CD1c-positive myeloid dendritic cell (primary cell): ENCODE results near the gene KCTD2.

ENCODE experiments used
- DNase-seq: peaks from one replicate; pipeline ENCODE4 v3.0.0-alpha.2; 2016; ENCODE audit errors: extremely low spot score

Gene KCTD2

DNA sequence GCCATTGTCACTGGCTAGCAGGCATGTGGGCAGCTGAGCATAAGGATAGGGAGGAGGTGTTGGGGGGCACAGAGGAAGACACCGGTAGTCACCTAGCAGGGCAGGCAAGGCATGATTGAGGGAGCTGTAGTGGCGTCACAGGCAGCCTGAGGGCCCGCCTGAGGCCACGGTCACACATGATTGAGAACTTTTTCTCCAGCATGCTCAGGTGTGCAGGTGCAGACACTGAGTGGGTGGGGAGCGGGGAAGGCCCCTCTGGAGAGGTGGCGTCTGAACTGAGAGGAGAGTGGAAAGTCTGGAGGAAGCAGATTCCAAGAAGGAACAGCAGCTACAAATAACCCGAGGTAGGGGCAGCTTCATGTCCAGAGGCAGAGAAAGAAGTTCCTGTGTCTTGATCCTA lies 51.8 kb downstream of the KCTD2 start:
- no peak for DNase-seq

DNA sequence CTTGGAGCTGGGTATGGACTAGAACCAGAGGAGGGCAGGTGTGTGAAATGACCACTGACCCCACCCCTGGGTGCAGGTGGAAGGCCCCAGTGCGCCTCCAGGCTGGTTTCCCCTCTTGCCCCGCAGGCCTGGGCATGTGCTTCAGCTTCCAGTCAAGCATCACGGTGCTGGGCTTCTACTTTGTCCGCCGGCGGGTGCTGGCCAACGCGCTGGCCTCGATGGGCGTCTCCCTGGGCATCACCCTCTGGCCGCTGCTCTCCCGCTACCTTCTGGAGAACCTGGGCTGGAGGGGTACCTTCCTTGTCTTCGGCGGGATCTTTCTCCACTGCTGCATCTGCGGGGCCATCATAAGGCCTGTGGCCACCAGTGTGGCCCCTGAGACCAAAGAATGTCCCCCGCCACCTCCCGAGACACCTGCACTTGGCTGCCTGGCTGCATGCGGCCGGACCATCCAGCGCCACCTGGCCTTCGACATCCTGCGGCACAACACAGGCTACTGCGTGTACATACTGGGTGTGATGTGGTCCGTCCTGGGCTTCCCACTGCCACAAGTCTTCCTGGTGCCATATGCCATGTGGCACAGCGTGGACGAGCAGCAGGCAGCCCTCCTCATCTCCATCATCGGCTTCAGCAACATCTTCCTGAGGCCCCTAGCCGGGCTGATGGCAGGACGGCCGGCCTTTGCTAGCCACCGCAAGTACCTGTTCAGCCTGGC lies 53.0 kb downstream of the KCTD2 start:
- DNase-seq, result no peak

DNA sequence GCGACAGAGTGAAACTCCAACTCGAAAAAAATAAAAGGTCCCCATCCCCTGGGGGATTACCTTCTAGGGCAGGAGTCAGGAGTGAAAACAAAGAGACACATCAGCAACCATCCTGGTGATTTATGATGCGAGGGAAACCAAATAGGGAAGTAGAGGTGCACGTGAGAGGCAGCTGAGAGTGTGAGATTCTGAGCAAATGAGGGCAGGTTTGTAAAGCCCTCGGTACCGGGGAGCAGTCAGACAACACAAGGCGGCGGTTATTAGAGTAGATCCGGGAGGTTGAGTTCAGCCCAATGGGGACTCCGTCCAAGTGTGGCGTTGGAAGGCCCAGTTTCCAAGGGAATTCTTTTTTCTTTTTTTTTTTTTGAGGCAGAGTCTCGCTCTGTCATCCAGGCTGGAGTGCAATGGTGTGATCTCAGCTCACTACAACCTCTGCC lies 55.4 kb downstream of the KCTD2 start:
- DNase-seq, result peak; percentile 74

DNA sequence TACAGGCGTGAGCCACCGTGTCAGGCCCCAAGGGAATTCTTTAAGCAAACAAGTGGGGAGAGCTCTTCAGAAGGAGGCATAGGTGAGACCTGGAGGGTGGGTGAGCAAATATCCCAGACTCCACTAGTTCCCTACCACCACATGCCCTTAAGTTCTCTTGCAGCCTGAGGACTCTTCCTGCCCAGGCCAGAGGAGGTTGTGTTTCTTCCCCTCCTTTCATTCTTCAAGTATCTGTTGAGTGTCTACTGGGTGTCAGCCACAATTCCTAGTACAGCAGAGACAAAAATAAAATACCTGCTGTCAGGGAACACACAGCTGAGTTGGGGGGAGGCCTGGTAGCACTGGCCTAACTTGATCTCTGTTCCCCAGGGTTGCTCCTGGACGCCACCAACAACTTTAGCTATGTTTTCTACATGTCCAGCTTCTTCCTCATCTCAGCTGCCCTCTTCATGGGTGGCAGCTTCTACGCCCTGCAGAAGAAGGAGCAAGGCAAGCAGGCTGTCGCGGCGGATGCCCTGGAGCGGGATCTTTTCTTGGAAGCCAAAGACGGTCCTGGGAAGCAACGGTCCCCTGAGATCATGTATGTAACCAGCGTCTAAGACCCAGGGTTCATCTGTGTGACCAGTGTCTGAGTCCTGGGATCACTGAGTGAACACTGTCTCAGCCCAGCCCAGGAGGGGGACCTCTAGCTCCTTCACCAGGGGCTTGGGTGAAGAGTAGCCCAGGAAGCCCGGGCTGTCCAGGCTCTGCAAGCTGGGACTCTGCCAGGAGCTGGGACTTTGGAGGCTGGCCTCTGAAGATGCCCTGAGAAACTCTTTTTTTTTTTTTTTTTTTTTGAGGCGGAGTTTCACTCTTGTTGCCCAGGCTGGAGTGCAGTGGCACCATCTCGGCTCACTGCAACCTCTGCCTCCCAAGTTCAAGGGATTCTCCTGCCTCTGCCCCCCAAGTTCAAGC lies 56.9 kb downstream of the KCTD2 start:
- DNase-seq, result no peak

DNA sequence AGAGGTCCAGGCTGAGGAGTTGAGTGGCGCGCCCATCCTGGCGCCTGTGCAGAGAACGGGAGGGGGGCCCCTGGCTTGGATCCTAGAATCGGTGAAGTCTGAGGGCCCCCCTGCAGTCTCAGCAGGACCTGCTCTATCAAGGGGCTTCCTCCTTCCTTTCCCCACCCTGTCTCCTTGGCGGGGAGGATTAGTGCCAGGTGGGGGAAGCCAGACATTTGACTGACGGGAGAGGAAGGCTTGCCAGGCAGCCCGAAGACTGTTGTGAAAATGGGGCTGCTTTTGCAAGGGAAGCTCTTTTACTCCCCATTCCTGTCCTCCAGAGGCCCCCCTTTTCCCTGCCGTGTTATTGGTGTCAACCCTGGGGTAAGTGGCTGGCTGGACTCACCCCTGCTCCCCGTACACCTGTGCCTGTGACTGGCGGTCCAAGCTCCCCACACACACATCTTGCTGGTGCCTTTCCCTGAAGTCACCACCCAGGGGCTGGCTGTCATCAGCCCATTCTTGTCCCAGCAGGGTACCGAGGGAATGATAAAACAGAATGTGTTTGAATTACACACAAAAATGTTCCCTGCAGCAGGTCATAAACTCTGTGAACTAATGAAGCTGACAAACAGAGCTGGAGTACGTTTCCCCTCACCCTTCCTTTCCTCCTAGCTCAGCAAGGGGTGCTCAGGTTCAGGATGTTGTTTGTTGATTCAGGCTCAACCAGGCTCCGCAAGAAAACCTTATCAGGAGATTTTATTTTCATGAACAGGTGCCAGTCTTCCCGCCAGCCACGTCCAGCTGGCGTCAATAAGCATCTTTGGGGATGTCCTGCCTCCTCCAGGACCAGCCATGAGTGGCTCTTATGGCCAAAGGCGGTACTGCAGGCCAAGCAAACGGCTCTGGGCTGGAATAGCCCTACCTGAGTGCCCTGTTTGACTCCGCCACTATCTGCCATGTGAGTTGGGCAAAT lies 58.4 kb downstream of the KCTD2 start:
- DNase-seq, result peak; percentile 45

DNA sequence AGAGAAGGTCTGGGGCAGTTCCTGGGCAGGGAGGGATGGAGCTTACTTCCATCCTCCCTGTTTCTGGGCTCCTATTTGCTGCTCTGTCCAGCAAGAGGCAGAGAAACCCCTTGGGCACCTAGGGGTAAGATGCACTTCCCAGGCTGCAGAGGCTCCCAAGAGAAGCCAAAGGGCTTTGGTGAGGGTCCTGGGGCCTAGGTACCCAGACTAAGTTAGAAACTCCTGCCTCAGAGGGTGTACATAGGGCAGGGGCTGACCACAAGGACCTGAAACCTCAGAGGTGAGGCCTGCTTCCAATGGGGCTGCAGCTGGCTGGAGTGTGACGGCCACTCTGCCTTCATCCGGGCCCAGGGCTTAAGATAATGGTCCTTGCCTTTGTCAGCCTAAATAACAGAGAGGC lies 61.2 kb downstream of the KCTD2 start:
- no peak for DNase-seq

DNA sequence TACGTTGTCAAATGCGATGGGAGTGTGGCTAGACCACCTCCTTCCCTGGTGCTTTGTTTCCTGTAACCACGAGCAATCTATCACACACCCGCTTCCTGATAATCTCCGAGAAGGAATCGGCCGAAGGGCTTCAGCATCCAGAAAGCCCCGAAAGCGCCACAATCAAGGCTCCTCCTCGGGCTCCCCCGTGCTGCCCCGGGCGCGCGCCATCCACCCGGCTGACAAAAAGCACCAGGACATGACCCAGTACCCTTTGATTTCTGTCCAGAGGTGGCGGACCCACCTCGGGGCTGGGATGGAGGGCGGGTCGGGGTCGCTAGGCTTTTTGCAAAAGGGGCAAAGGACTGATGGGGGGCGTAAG lies 62.0 kb downstream of the KCTD2 start:
- no peak for DNase-seq

DNA sequence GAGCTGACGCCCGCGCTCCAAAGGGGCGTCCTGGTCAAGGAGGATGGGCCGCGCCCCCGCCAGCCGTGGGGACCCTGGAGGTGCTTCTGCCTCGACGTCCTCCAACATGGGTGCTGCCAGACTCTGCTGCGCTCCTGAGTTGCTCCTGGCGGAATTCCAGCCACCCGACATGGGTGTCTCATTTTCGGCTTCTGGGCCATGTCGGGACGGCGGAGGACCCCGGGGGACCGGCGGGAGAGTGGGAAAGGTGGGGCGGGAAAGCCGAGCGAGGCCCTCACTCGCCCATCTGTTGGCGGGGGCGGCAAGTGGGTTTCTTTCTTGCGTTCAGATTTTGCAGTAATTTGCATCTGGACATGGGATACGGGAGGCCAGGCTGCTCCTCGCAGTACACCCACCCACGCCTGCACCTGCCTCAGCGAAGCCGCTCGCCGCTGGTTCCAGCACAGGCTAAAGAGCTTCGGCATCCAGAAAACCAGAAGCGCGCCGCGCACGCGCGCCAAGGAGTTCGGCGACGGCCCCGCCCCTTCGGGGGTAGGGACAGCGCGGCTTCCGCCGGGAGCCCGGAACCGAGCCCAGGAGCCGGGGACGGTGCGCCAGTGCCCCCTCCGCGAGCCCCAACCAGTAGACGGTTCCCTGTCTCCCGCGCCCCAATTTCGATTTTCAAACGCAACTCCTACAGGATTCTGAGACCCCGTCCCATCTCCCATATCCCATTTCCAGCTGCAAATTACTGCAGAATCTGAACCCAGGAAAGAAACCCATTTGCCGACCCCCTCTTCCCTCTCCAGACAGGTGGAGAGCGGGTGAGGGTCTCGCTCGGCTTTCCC lies 62.6 kb downstream of the KCTD2 start, which contains the start of gene ARMC7:
ARMC7 (plus strand) TSS at position 563 of the 827 bp plus-strand sequence. CDS start 320 bp downstream, outside the sequence.
- peak; percentile 95 for DNase-seq

DNA sequence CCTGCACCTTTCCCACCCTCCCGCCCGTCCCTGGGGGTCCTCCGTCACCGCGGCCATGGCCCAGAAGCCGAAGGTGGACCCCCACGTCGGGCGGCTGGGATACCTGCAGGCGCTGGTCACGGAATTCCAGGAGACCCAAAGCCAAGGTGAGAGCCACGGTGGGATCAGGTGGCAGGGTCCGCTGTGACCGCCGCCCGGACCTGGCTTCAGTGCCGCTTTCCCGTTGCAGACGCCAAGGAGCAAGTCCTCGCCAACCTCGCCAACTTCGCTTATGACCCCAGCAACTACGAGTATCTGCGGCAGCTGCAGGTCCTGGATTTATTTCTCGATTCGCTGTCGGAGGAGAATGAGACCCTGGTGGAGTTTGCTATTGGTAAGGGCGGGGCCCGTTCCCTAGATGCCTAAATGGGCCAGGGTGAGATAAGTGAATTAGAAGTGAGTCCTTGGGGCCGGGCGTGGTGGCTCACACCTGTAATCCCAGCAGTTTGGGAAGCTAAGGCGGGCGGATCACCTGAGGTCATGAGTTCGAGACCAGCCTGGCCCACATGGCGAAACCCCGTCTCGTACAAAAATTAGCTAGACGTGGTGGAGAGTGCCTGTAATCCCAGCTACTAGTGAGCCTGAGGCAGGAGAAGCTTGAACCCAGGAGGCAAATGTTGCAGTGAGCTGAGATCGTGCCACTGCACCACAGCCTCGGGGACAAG lies 63.4 kb downstream of the KCTD2 start:
- DNase-seq, result no peak

DNA sequence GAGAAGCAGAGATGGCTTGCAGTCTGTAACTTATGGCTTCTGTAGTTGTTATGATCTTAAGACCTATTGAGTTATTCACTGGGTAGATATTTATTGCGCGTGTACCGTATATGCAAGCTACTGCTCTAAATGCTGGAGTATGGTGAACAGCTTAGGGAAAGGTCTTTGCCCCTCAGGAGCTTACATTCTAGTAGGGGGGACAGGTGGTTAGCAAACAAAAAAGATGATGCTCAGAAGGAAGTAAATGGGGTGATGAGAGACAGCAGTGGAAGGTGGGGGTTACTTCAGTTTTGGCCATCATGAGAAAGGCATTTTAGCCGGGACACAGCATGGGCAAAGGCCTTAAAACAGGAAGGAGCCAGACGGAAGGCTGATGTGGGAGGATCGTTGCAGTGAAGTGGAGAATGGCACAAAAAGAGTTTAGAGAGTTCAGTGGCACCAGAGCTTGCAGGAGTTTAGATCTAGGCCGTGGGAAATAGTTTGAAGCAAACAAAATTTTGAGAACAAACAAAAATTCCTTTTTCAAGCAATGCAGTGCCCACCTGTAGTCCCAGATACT lies 64.8 kb downstream of the KCTD2 start:
- DNase-seq, result peak; percentile 44

DNA sequence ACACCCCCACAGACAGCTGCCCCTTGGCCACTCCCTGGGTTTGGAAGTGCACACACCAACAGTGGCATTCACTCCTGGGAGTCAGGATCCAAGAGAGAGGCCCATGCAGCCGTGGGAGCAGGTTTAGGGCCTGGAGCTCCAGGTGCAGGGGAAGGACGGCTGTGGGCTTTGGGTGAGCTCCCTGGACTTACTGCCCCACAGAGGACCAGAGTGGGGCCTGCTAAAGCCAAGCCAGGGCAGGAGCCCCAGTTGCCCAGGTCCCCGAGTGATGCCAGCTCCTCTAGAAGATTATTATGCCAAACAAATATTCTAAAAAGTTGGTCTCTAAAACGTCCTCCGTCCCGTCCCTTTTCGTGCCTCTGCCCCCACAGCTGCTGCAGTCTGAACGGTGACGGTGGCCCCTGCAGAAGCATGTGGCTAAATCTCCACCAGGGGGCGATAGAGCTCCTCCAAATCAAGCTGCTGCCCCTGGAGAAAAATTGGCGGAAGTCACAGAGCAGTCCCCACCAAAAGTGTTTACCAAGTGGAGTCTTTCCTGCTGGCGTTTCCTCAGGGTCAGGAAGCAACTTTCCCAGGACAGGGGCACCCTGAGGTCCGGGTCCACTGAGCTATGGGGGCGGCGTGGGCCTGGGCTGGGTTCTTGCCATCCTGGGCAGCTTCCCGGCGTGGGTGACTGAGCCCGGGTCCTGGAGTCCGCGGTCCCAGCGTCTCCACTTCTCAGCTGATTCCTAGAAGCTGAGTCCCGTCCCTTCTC lies 67.0 kb downstream of the KCTD2 start:
- peak; percentile 95 for DNase-seq

DNA sequence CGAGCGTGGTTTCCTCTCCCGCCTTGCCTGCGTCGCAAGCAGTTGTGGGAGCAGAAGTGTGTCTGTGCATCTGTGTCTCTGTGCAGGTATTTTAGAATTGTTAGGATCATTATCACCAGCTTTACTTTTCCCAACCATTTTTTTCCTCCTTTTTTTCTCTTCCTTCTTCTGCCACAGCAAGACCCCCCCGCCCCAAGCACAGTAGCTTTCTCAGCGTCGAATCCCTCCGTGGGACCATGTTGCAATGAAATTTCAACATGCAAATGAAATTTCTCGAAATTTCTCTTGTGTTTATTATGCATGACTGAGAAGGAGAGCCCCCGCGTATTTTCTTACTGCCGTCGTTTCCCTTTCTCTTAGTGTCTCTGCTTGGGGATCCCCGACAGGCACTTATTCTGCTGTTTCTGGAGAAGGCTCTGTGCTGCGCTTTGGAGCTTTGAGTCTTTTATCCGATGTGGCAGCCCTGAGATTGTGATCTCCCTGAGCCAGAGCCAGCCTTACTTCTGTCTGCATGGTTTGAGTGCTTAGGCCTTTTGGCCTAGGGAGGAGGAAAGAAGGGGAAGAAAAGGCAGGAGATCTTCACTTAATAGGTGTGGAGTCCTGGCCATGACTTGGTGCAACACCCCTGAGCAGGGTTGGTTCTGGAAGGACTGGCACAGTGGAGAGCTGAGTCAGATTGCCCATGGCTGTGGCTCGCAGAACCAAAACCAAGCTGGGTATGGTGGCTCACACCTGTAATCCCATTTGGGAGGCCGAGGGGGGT lies 67.7 kb downstream of the KCTD2 start:
- peak; percentile 24 for DNase-seq
